Measurements from ENCODE around the gene USP47.
A peak's percentile ranks its signal among the peaks of the same experiment; 100 is the strongest.
"Not testable (repeated sequence)": the region's sequence is repeated elsewhere in the genome, so short reads cannot be mapped to it uniquely, and the experiment has no call there.

Gene USP47

GRCh38 chr11:11822946-11823345, 18.8 kb upstream of the USP47 start:
- DNase-seq (ENCODE audit: low read depth): no peak

GRCh38 chr11:11826260-11826659, 15.5 kb upstream of the USP47 start:
- no peak for DNase-seq (ENCODE audit: low read depth)

GRCh38 chr11:11827272-11827671, 14.5 kb upstream of the USP47 start:
- DNase-seq (ENCODE audit: low read depth): no peak

- DNase-seq (ENCODE audit: low read depth): not testable (repeated sequence)
Measured at GRCh38 chr11:11831406-11831805, 10.4 kb upstream of the USP47 start.

GRCh38 chr11:11836676-11837231, 5.0 kb upstream of the USP47 start:
- DNase-seq (ENCODE audit: low read depth): no peak

- no peak for DNase-seq (ENCODE audit: low read depth)
Measured at GRCh38 chr11:11839718-11840117, 2.1 kb upstream of the USP47 start.

GRCh38 chr11:11841116-11841722, 553 bp upstream of the USP47 start:
- peak; percentile 4 for DNase-seq (ENCODE audit: low read depth)

- DNase-seq (ENCODE audit: low read depth): peak; percentile 46
Measured at GRCh38 chr11:11842421-11843008, 743 bp downstream of the USP47 start.

GRCh38 chr11:11843211-11843621, 1.4 kb downstream of the USP47 start:
- DNase-seq (ENCODE audit: low read depth): no peak

- DNase-seq (ENCODE audit: low read depth): no peak
Measured at GRCh38 chr11:11843642-11844041, 1.9 kb downstream of the USP47 start.

- DNase-seq (ENCODE audit: low read depth): no peak
Measured at GRCh38 chr11:11844272-11844671, 2.5 kb downstream of the USP47 start.

GRCh38 chr11:11845071-11845470, 3.3 kb downstream of the USP47 start:
- DNase-seq (ENCODE audit: low read depth): no peak

GRCh38 chr11:11845551-11845950, 3.8 kb downstream of the USP47 start:
- no peak for DNase-seq (ENCODE audit: low read depth)

- DNase-seq (ENCODE audit: low read depth): no peak
Measured at GRCh38 chr11:11847082-11847481, 5.3 kb downstream of the USP47 start.

GRCh38 chr11:11848891-11849746, 7.3 kb downstream of the USP47 start:
- peak; percentile 22 for DNase-seq (ENCODE audit: low read depth)

GRCh38 chr11:11850668-11851067, 8.9 kb downstream of the USP47 start:
- no peak for DNase-seq (ENCODE audit: low read depth)

- no peak for DNase-seq (ENCODE audit: low read depth)
Measured at GRCh38 chr11:11856638-11857037, 14.9 kb downstream of the USP47 start.

- DNase-seq (ENCODE audit: low read depth): no peak
Measured at GRCh38 chr11:11857769-11858168, 16.0 kb downstream of the USP47 start.

GRCh38 chr11:11858676-11859075, 16.9 kb downstream of the USP47 start:
- DNase-seq (ENCODE audit: low read depth): no peak

- no peak for DNase-seq (ENCODE audit: low read depth)
Measured at GRCh38 chr11:11860103-11860979, 18.6 kb downstream of the USP47 start.

- no peak for DNase-seq (ENCODE audit: low read depth)
Measured at GRCh38 chr11:11862999-11863398, 21.2 kb downstream of the USP47 start.

- no peak for DNase-seq (ENCODE audit: low read depth)
Measured at GRCh38 chr11:11864332-11864731, 22.6 kb downstream of the USP47 start.

All from activated T-helper 9 cell treated with anti-CD3 and anti-CD28 coated beads, Interleukin-2, amount 50 U/mL, for 16 hours (primary cell).